ENCODE data around the gene TCF19.
"Not testable (repeated sequence)": the region's sequence is repeated elsewhere in the genome, so short reads cannot be mapped to it uniquely, and the experiment has no call there.

The TCF19 gene

GRCh38 chr6:31162463-31163165, 4.2 kb downstream of the TCF19 start:
- DNase-seq (ENCODE audit: low spot score) = no peak

- DNase-seq (ENCODE audit: low spot score) = no peak
These were observed 5.5 kb downstream of the TCF19 start for GRCh38 chr6:31163922-31164321.

DNA sequence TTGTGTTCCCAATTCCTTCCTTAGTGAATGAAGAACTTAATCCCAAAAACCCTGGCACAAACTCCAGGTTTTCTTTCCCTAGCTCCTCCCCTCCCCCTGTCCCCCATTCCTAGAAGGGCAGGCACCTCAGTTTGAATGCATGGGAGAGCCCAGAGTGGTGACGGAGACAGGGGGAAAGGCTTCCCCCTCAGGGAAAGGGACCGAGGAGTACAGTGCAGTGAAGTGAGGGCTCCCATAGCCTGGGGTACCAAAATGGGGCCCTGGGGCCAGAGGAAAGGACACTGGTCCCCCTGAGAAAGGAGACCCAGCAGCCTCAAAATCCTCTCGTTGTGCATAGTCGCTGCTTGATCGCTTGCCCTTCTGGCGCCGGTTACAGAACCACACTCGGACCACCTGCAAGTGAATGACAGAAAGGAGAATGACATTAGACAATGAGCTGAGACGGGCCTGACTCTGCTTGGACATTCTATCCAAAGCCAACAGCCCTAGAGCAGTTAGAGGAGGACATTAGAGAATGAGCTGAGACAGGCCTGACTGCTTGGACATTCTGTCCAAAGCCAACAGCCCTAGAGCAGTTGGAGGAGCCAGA, 6.2 kb downstream of the TCF19 start:
- DNase-seq (ENCODE audit: low spot score) = not testable (repeated sequence)

DNA sequence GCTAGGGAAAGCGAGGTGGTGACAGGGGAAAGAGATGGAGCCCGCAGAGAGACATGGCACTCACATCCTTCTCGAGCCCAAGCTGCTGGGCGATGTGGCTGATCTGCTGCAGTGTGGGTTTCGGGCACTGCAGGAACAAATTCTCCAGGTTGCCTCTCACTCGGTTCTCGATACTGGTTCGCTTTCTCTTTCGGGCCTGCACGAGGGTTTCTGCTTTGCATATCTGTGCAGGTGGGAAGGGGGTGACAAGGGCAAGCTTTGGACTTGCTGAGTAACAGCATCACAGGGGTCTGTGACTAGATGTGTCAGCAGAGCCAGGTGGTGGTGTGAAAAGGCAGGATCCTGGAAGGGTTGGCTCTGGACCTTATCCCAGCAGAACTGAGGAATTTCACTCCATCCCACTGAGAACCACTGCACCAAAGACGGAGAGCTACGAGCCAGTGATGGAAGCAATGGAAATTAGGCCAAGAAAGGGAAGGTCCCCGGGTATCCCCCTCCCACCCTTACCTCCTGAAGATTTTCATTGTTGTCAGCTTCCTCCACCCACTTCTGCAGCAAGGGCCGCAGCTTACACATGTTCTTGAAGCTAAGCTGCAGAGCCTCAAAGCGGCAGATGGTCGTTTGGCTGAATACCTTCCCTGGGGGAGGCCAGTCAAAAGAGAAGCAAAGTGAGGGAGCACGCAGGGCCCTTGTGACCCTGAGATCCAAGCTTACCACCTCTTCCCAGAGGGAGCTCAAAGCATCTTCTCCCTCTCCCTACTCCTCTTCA, 6.9 kb downstream of the TCF19 start:
- DNase-seq (ENCODE audit: low spot score) = not testable (repeated sequence)

GRCh38 chr6:31165986-31166385, 7.6 kb downstream of the TCF19 start:
- DNase-seq (ENCODE audit: low spot score) = no peak

- DNase-seq (ENCODE audit: low spot score) = no peak
These were observed 10.2 kb downstream of the TCF19 start for GRCh38 chr6:31168606-31169005.

DNA sequence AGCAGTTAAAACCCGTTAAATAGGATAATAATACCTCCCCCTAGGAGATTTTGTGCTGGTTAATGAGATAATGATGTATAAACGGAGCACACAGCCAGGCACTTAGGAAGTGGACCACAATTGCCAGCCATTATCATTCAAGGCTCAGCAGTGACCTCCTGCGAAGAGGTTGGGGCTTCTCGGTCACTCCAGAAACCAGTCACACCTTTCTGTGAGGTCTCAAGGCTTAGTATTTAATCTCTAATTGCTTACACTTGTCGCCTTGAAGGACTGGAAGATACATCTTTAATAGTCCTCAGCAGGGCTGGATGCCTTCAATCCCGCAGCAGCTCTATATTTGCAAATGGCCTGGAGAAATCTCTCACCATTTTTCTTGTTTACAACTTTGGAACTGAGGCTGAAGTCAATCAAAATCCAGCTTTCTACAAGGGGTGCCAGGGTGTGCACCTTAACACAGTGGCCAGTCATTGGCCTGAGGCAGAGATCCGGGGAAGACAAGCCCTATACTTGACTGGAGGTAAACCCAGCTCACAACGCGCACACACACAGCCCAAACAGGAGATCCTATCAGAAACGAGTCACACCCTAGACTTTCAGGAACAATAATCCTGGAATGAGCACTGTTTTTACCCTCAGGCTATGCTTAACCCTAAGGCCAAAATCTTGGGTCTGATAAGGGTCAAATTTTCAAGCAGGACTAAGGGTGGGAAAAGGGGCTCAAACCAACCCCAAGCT, 10.9 kb downstream of the TCF19 start:
- DNase-seq (ENCODE audit: low spot score) = no peak

DNA sequence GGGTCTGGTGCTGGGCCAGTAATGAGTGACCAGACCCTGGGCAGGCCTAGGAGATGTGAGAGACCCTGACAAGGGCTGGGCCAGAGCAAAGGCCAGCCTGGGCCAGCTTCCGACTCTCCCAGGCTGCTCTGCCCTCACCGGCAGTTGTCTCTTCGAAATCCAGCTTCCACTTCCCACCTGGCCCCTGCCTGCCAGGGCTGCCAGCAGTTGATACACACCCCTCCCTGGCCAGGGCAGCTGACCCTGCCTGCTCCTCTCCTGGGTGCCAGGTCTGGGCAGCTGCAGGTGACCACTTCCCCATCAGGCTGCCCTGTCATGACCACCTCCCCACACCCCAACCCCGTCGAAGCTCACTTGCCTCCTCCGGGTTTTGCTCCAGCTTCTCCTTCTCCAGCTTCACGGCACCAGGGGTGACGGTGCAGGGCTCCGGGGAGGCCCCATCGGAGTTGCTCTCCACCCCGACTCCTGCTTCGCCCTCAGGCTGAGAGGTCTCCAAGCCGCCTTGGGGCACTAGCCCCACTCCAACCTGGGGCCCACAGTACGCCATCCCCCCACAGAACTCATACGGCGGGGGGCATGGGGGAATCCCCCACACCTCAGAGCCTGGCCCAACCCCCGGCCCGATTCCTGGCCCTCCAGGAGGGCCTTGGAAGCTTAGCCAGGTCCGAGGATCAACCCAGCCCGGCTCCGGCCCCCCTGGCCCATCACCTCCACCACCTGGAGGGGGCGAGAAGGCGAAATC, 11.6 kb downstream of the TCF19 start:
- DNase-seq (ENCODE audit: low spot score) = not testable (repeated sequence)

GRCh38 chr6:31170600-31170881, 12.2 kb downstream of the TCF19 start, which contains the start of gene POU5F1:
POU5F1 (minus strand) TSS chr6:31170682; CDS start chr6:31170620, 62 bp downstream.
- DNase-seq (ENCODE audit: low spot score) = no peak

DNA sequence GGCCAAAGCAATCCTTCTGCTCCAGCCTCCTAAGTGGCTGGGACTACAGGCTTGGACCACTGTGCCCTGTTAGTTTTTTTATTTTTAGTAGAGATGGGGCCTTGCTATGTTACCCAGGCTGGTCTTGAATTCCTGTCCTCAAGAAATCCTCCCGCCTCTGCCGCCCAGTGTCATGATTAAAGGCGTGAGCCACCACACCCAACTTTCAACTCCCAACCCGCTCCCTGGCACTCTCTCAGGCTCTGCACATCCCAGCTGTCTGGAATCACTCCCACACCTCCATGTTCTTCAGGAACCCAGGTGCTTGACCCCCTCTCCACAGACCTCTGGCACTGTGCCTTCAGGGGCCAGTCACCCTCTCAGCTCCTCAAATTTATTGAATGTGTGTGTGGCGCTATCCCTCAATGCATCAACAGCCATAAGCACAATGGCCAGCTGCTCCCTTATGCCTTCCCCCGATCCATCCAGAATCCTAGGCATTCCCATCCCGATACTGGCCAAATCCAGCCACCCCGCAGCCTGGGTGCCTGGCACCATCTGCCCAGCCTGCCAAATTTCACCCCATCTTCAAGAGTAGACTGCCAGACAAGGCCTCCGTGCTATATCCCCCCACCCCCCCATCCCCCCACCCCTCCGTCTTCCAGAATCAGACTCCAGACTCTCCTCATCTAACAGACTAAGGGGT, 12.7 kb downstream of the TCF19 start:
- no peak for DNase-seq (ENCODE audit: low spot score)

GRCh38 chr6:31171931-31172905, 13.8 kb downstream of the TCF19 start:
- DNase-seq (ENCODE audit: low spot score) = no peak

- no peak for DNase-seq (ENCODE audit: low spot score)
These were observed 14.6 kb downstream of the TCF19 start for GRCh38 chr6:31172973-31173384.

DNA sequence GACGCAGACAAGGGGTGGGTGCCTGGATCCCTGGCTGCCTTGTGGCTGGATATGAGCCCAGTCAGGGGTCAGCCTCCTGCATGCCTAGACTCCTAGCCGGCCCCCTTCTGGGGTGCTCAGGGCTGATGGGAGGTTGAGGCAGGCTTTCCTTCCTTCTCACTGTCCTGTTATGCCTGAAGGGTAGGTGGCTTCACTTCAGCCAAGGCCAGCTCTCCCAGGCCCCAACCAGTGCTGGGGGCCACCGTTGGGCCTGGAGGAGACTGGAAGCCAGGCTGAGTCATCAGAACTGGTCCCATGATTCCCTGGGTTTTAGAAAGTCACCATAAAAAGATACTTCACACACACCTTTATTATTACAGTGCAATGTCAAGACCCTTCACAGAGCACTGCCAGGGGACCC, 15.0 kb downstream of the TCF19 start:
- no peak for DNase-seq (ENCODE audit: low spot score)

- DNase-seq (ENCODE audit: low spot score) = no peak
These were observed 16.0 kb downstream of the TCF19 start for GRCh38 chr6:31174378-31174777.

GRCh38 chr6:31175971-31176370, 17.6 kb downstream of the TCF19 start:
- DNase-seq (ENCODE audit: low spot score) = no peak

DNA sequence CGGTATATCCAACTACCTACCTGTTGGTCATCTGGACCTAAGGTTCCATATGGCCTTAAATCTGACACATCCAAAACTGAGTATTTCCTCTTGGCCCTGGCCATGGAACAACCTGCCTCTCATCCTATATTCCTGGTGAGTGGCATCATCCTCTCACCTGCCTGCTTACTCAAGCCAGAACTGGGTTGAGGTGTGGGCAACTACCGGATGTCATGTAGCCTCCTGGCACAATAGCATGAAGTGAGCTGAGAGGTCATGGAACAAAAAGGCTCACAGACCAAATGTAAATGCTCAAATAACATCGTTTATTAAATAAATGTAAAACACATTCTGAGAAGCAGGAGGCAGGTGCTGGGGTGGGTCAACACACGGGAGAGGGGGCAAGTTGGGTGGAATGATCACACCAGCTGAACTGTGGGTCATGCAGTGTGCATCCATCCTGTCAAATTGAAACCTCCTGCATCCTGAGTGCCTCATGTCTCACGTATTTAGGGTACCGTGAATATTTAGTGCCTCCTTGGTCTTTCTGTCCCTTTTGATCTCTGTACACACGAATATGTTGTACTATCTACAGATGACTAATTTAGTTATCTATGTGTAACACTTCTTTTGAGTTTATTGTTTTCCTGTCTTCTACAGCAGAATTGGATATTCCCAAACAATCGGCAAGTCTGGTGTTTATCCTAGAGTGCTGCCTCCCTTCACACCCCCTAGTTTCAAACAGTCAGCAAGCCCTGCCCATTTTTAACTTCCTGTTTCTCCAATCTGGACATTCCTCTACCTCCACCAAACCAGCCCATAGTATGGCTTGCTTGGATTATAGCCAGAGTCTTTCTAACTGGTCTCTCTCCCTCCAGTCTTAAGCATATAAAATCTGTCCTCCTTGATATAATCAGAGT, 20.0 kb downstream of the TCF19 start:
- no peak for DNase-seq (ENCODE audit: low spot score)

- DNase-seq (ENCODE audit: low spot score) = no peak
These were observed 20.6 kb downstream of the TCF19 start for GRCh38 chr6:31179042-31179386.

DNA sequence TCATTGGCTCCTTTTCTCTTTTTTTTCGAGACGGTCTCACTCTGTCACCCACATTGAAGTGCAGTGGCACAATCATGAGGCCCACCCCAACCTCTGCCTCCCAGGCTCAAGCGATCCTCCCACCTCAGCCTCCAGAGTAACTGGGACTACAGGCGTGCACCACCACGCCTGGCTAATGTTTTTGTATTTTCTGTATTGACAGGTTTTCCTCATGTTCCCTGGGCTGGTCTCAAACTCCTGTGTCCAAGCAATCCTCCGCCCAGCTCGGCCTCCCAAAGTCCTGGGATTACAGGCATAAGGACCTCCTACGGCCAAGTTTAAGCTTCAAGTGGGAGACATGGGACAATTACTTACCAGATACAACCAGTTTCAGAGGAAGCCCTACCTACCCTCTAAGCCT, 21.5 kb downstream of the TCF19 start:
- DNase-seq (ENCODE audit: low spot score) = no peak

DNA sequence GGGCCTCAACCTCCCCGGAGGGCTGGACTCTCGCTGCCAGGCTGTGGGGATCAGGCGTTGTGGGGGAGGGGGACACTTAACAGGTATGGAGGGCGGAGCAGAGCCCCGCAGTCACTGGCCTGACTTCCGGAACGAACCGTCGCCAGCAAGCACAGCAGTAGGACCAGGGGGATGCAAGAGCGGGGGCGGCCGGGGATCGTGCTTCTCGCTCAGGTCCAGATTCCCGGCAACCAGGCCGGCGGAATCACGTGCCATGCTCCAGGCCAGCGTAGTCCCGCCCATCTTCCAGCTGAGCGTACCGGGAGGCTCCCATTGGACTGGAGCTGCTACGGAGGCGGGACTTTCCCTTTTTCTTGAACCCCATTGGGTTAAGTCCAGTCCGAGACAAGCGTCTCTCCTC, 22.1 kb downstream of the TCF19 start:
- DNase-seq (ENCODE audit: low spot score) = peak; percentile 76

All from CD4-positive, alpha-beta T cell treated with Interleukin-6 at 100 ng/mL for 8 hours (primary cell).